ENCODE measurements around the gene IFRD2.

The IFRD2 gene, protein sequence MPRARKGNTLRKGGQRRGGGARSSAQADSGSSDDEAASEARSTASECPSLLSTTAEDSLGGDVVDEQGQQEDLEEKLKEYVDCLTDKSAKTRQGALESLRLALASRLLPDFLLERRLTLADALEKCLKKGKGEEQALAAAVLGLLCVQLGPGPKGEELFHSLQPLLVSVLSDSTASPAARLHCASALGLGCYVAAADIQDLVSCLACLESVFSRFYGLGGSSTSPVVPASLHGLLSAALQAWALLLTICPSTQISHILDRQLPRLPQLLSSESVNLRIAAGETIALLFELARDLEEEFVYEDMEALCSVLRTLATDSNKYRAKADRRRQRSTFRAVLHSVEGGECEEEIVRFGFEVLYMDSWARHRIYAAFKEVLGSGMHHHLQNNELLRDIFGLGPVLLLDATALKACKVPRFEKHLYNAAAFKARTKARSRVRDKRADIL

GRCh38 chr3:50292159-50293078, at the start of gene IFRD2:
Gene IFRD2 (minus strand): TSS chr3:50292429. CDS start chr3:50292274, 155 bp downstream.
- DNase-seq, result peak; percentile 91

DNA sequence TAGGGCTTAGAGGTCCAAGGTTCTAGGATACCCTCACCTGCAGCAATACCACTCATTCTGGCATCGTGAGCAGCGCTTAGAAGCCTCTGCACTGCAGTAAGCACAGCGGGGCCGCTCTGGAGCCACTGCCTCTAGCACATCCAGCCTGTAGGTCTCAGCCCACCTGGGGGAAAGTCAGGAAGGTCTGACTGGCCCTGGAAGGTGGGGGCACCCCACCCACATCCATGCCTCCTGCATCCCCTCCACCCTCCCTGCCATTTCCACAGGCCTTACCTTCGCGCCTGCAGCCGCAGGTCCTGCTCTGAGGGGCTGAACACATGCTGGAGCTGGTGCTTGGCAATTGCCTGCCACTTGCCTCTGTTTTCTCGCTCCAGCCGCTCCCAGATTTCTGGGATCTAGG, 49.3 kb upstream of the IFRD2 start:
- no peak for DNase-seq

DNA sequence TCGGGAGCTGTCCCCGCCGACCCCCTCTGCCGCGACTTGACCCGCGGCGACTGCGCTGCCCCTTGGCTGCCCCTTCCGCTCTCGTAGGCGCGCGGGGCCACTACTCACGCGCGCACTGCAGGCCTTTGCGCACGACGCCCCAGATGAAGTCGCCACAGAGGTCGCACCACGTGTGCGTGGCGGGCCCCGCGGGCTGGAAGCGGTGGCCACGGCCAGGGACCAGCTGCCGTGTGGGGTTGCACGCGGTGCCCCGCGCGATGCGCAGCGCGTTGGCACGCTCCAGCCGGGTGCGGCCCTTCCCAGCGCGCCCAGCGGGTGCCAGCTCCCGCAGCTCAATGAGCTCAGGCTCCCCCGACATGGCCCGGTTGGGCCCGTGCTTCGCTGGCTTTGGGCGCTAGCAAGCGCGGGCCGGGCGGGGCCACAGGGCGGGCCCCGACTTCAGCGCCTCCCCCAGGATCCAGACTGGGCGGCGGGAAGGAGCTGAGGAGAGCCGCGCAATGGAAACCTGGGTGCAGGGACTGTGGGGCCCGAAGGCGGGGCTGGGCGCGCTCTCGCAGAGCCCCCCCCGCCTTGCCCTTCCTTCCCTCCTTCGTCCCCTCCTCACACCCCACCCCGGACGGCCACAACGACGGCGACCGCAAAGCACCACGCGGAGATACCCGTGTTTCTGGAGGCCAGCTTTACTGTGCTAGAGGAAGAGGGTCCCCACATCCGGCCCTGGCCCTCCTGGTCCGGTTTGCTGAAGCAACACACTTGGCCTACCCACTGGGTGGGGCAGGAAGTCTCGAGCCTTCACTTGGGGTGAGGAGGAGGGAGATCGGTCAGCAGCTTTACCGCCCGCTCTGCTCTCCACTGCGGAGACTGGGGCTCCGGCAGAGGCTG, 48.5 kb upstream of the IFRD2 start, which contains the start of gene RASSF1:
Gene RASSF1 (minus strand): TSS at position 389 of the 882 bp plus-strand sequence. CDS start 31 bp downstream, at position 358.
- peak; percentile 92 for DNase-seq

DNA sequence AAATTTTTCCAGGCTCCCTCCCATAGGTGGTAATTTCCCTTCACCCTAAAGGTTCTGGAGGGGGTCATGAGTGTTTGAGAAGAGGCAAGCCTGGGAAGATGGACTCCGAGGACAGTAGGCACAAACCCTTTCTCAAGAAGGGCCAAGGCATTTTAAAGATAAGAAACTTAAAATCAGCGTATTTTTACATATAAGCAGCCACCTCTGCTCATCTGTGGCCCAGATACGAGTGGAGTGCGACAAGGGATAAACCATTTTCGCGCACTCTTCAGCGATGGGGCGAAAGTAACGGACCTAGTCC, 47.9 kb upstream of the IFRD2 start:
- no peak for DNase-seq

- DNase-seq, result no peak
Observed at GRCh38 chr3:50339485-50340146, 47.4 kb upstream of the IFRD2 start.

- no peak for DNase-seq
Observed at GRCh38 chr3:50338965-50339364, 46.7 kb upstream of the IFRD2 start.

DNA sequence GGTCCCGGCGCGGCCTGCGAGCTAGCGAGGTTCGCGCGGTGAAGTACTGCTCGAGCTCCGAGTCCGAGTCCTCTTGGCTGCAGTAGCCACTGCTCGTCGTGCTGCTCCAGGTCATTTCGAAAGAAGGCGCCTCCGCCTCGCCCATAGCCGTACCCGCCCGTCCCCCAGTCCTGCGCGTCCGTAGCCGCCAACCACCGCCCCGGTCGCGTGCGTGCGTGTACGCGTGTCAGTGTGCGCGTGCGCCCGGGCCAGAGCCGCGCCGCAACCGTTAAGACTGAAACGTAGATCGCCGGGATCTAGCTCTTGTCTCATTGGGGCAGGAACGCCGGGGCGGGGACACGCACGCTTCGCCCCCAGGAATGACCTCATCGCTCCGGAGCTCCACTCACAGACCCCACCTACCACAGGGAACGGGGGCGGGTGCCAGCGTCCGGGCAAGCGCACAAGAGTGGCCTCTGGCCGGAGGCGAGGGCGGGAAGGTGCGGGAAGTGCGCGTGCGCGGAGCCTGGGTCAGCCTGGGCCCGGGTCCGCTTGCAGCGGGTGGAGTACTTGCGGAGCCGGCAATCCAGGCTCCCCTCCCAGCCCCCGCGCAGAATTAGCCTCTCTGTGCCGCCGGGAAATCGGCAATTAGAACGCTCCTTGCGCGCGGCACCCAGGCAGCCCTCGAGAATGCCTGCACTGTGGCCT, 45.1 kb upstream of the IFRD2 start:
- peak; percentile 96 for DNase-seq

GRCh38 chr3:50336452-50337174, 44.4 kb upstream of the IFRD2 start:
- no peak for DNase-seq

DNA sequence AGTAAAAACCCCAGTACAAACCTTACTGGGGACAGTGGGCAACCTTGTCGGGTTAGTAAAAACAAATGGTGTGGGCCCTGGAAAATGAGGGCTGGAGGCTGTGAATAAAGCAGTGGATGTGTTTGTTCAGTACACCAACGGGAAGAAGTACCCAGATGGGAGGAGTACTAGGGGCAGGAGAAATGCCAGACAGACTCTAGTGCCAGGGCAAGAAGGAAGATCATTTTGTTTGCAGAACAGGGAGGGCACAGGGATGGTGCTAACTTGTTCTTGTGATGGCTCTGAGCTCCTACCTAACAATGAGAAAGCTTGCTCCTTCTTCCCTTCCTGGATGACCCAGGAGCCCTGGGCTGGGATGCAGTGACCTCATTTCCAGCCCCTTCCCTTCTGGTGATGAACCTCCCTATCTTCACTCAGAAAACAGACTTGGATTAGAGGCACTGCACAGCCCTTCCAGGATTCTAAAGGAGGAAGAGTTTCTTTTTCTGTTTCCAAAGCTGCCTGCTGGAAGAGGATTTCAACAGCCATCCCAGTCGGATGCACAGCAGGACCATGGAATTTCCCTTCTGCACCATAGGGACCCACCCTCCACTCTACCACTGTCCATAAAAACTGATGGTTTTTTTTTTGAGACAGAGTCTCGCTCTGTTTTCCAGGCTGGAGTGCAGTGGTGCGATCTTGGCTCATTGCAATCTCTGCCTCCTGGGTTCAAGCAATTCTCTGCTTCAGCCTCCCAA, 42.3 kb upstream of the IFRD2 start:
- no peak for DNase-seq

- DNase-seq, result no peak
Observed at GRCh38 chr3:50333744-50334328, 41.6 kb upstream of the IFRD2 start.

- no peak for DNase-seq
Observed at GRCh38 chr3:50331364-50331907, 39.2 kb upstream of the IFRD2 start.

DNA sequence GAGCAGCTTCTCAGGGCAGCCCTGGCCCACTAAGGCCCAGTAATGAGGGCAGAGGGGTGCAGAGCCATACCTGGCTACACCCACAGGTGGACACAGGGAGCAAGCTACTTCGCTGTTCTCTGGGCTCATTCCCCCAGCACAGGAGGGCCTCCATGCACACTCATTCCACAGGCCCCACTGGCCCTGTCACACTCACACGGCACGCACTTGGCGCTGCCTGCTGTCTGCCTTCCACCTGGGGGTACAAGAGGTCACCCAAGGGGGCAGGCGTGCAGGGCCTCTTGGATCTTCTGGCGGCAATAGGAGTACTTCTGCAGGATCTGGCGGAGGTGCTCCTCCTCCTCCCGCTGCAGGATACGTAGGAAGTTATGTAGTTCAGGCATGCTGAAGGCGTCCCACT, 38.1 kb upstream of the IFRD2 start:
- DNase-seq, result no peak

- DNase-seq, result peak; percentile 90
Observed at GRCh38 chr3:50327943-50328691, 35.9 kb upstream of the IFRD2 start, which contains the start of gene TUSC2. Gene TUSC2 (minus strand): TSS chr3:50328223. CDS start chr3:50328099, 124 bp downstream.

GRCh38 chr3:50327129-50327528, 34.9 kb upstream of the IFRD2 start:
- DNase-seq, result no peak

DNA sequence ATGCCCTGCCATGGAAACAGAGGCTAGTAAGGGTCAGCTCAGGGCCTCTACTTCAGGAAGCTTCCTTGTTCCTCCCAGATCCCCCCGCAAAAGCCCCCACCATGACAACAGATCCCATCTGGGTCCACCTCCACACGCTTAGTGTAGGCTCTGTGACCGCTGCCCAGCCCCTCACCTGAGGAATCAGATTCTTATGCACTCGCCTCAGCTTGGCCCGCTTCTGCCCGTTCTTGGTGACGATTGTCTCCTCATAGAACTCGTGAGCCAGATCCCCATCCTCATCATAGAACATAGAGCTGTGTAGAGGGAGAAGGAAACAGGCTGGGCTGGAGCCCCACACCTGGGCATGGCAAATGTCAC, 33.9 kb upstream of the IFRD2 start:
- no peak for DNase-seq

DNA sequence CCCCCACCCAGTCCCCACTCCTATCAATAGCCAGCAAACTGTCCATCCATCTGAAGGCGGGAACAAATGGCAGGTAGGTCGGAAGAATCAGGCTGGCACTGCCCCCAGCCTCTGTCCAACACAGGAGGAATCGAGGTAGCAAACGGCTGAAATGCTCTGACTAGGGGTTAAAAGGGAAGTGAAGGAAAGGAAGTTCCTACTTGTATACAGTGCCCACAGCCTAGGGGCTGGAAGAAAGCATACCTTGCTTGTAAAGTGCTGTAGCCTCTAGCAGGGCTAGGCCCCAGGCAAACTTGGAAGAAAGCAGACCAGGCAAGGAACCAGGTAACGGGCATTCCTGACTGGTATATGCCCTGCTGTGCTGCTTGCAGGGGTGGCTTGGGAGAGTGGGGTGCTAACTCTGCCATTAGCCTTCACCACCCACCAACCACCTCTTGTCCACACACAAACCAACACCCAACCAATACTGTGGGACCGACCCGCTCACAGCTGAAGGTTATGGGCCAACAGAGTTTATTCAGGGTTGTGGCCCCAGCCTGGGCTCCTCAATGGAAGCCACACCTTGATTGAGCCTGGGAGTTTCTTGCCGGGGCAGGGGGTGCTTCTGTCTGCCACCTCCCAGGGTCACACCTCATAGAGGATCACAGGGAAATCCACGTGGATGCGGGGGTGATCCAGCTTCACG, 33.4 kb upstream of the IFRD2 start:
- no peak for DNase-seq

DNA sequence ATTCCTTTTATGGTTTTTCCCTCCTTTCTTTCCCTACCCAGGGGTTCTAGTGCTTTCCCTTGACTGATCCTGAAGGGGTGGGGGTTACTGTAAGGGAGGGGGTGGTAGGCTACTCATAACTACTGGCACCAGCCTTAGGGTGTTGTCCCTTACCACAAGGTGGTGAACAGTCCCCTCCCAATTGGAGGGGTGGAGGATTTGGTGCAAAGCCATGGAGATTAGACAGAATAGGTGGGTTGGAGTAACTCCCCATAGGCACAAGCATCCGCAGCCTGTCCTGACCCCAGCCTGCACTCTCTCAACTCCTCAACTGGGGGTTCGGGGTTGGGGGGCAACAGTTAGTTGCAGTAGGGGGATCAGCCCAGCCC, 32.9 kb upstream of the IFRD2 start:
- DNase-seq, result no peak

All from GF-D8 (cell line).